Small intestine (tissue), 7 donors: ENCODE measurements around the gene FXYD2. TPM values are rescaled to one million over a fixed set of nuclear protein-coding genes. Genes with fewer than 3 reads are reported as not detected.
A peak's percentile ranks its signal among the peaks of the same experiment; 100 is the strongest.

Source experiments
- DNase-seq, 2 donors: peaks; one replicate each; pipeline versions ENCODE4 v3.0.0 to v3.0.0-alpha.2; 2013
- FAIRE-seq: peaks from 2 replicates; lab custom pipeline; 2012; peaks lifted over from hg19 to GRCh38; lab: Jason Lieb, UNC
- H3K27ac ChIP-seq, 3 donors: one replicate each; pipeline ENCODE4 v1.5.1; 2013; ENCODE audit warnings: low read length in 2 of 3, mild to moderate bottlenecking in 2 of 3, control low read depth in 1 of 3, inconsistent platforms in 1 of 3, low read depth in 1 of 3, moderate library complexity in 1 of 3
- H3K27me3 ChIP-seq, 3 donors: one replicate each; pipeline ENCODE4 v1.6.1; 2013; ENCODE audit warnings: low read length in 3 of 3, inconsistent platforms in 1 of 3; ENCODE audit not compliant: control insufficient read depth in 3 of 3, insufficient read depth in 3 of 3
- H3K36me3 ChIP-seq, 3 donors: one replicate each; pipeline ENCODE4 v1.6.1; 2013; ENCODE audit warnings: low read length in 3 of 3, inconsistent platforms in 1 of 3, low read depth in 1 of 3, mild to moderate bottlenecking in 1 of 3, moderate library complexity in 1 of 3; ENCODE audit not compliant: control insufficient read depth in 3 of 3, insufficient read depth in 2 of 3
- H3K4me1 ChIP-seq, 3 donors: one replicate each; pipeline ENCODE4 v1.6.1; 2013; ENCODE audit warnings: low read length in 2 of 3, inconsistent platforms in 1 of 3, low read depth in 1 of 3, mild to moderate bottlenecking in 1 of 3, moderate library complexity in 1 of 3; ENCODE audit not compliant: control insufficient read depth in 3 of 3, insufficient read depth in 2 of 3
- H3K4me3 ChIP-seq, 3 donors: one replicate each; pipeline ENCODE4 v1.5.1; 2013; ENCODE audit warnings: low read length in 3 of 3, control low read depth in 1 of 3, inconsistent platforms in 1 of 3, low read depth in 1 of 3, mild to moderate bottlenecking in 1 of 3, moderate library complexity in 1 of 3
- H3K9me3 ChIP-seq, 2 donors: one replicate each; pipeline ENCODE4 v1.6.1; 2013; ENCODE audit warnings: low read depth in 1 of 2, low read length in 1 of 2; ENCODE audit not compliant: control insufficient read depth in 2 of 2, insufficient read depth in 1 of 2
- WGBS, 3 donors: extraction: QIAGEN DNeasy Blood & Tissue Kit; methylation state at CpG; one replicate each; pipeline ENCODE4 v1.1.7; 2013; 5-methylcytosine and 5-hydroxymethylcytosine counted together
- polyA plus RNA-seq, 4 donors: library from polyadenylated mRNA; stranded (reverse) in 3 of 4; unstranded in 1 of 4; fragments of 200-250 nt in 3 of 4; fragments of 120-200 nt in 1 of 4; gene quantifications; one replicate each; pipeline versions ENCODE4 v1.2.1 to v1.2.3, GENCODE V29; 2013
- donor health status: healthy with polysubstance abuse.
- donor health status: control.
- donor health status: control.
- donor health status: Bipolar disorder and iron deficiency.
- donor health status: healthy.

The FXYD2 gene
- polyA plus RNA-seq, 4 donors = 2.2 to 136 (median 3.2) TPM; not detected in 1

- Histone ChIP-seq H3K4me3 (no peak overlapping the region), H3K4me1 (peaks cover 0 to 28% (median 2%) of the 10 kb centered on the region in 3 donors), H3K36me3 (peaks cover 0 to 27% (median 0%) of the 10 kb centered on the region in 3 donors), H3K27me3 (no peaks in the 10 kb centered on the region), H3K27ac (no peak overlapping the region), H3K9me3 (no peaks in the 10 kb centered on the region)
- FAIRE-seq (no peak), DNase-seq (no peak)
- 86 to 94% (median 90%) methylated on average over 7 of the region's 7 CpGs for WGBS, 3 donors
Observed at GRCh38 chr11:117841551-117842031, 17.0 kb upstream of the FXYD2 start.

DNA sequence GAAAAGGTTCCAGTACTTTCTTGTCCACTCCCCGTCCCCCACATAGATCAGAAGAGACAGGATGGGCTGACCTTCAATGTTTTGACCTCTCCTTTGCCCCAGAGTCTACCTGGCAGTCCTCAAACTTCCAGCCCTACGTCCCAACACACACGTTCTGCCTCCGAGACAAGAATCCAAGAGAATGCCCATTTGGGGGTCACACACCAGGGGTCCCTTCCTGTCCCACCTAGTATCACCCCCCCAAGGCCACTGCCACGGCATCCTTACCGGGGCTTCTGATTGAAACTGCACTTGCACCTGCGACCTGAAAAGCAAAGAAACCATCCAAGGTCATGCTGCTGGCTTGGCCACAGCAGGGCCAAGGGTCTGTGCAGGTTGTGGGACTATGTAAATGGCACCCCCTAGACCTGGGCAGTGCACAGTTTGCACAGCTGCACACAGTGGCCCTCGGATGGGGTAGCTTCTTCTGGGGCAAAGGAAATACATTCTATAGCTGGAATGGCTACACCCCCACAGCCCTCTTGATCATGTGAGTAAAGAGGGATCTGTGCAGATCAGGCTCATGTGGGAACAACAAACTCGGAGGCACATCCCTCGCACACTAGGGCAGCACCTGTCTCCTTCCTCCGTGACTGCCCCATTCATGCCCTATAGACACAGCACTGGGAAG lies 16.5 kb upstream of the FXYD2 start:
- no peaks in the 10 kb centered on the region for H3K27me3 ChIP-seq
- no peak overlapping the region for H3K27ac ChIP-seq
- DNase-seq (no peak), FAIRE-seq (no peak)
- no peak overlapping the region for H3K4me3 ChIP-seq
- H3K4me1 ChIP-seq = peaks cover 0 to 28% (median 2%) of the 10 kb centered on the region in 3 donors
- no peaks in the 10 kb centered on the region for H3K9me3 ChIP-seq
- H3K36me3 ChIP-seq = peaks cover 0 to 27% (median 0%) of the 10 kb centered on the region in 3 donors
- WGBS, 3 donors = 73 to 86% (median 80%) methylated on average over 11 of the region's 11 CpGs

DNA sequence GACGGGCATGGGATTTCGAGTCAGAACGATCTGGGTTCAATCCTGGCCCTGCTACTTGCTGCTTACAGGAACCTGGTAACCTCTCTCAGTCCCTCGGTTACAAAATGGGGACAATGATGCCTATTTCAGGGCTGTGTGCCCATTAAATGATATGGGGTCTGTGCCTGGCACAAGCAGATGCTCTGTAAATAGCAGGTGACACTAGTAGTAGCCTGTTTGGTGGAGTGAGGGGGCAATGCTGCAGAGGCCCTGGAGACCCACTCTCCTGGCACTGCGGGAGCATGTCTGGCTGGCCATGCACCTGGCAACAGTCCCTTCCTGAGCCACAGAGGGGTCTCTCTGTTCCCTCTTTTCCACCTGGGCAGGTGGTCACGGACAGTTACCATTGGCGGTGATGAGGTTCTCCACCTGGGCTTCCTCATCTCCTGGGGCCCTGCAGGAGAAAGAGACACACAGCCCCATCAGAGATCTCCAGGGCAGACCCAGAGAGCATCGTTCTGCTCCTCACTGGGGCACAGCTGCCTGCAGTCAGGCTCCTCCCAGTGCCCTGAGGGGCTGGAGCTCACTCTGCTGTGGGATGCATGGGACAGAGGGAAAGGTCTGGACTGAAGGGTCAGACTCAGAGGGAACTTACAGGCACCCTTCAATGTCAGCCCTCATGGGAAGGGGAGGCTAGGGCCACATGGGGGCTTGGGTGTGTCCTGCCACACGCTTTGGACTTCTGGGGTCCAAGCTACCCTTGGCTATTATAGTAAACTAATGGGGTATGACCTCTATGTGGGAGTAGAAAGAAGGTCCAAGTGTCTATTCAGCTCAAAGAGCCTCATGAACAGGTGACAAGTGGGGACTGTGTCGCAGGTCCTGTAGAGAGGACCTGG lies 15.6 kb upstream of the FXYD2 start:
- FAIRE-seq (no peak), DNase-seq (no peak)
- Histone ChIP-seq H3K27ac (no peak overlapping the region), H3K9me3 (no peaks in the 10 kb centered on the region), H3K27me3 (no peaks in the 10 kb centered on the region), H3K4me1 (peaks cover 0 to 28% (median 2%) of the 10 kb centered on the region in 3 donors), H3K36me3 (peaks cover 0 to 30% (median 0%) of the 10 kb centered on the region in 3 donors), H3K4me3 (no peak overlapping the region)
- WGBS, 3 donors = 91 to 93% (median 91%) methylated on average over 8 to 10 of the region's 10 CpGs

GRCh38 chr11:117839380-117839881 lies 14.9 kb upstream of the FXYD2 start:
- Histone ChIP-seq H3K27me3 (no peaks in the 10 kb centered on the region), H3K27ac (no peak overlapping the region), H3K4me3 (no peak overlapping the region), H3K4me1 (peaks cover 0 to 30% (median 2%) of the 10 kb centered on the region in 3 donors), H3K36me3 (peaks cover 0 to 33% (median 0%) of the 10 kb centered on the region in 3 donors), H3K9me3 (no peaks in the 10 kb centered on the region)
- DNase-seq (peak in 1 of 2 donors; percentile 40), FAIRE-seq (no peak)
- WGBS, 3 donors = 40 to 72% (median 55%) methylated on average over 7 of the region's 7 CpGs

DNA sequence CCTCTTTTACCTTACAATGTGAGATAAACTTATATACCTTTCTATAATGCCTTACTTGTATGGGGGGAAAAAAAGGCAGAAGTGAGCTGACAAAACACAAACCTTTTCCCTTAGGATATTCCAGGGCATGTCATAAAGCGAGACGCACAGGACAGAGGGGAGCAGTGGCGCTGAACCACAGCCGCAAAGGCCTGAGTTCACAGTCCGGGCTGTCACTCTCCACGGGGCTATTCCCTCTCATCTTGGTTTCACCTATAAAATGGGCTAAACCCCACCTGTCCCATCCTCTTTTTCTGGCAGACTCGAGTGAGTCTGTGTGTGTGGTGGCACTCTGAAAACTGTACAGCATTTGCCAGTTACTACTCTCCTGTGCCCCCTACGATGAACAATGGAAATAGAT lies 14.4 kb upstream of the FXYD2 start:
- H3K9me3 ChIP-seq = no peaks in the 10 kb centered on the region
- peaks cover 0 to 33% (median 0%) of the 10 kb centered on the region in 3 donors for H3K36me3 ChIP-seq

DNA sequence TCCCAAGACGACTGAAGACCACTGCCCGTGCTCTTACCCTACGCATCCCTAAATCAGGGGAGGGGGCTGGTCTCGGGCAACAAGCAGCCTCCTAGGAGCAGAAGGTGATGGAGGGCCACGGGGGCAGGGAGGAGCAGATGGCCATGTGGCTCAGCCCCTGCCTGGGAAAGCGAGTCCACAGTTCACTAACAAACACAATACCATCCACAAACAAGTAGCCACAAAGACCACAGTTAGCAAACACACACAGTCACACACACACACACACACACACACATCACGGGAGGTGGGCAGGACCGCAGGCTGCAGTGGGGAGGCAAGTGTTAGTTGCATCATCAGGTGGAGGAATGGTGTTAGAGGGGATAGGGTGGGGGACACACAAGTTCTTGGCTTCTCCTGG lies 13.2 kb upstream of the FXYD2 start:
- Histone ChIP-seq H3K27me3 (no peaks in the 10 kb centered on the region), H3K36me3 (peaks cover 0 to 33% (median 0%) of the 10 kb centered on the region in 3 donors), H3K4me1 (peaks cover 0 to 45% (median 6%) of the 10 kb centered on the region in 3 donors), H3K9me3 (no peaks in the 10 kb centered on the region), H3K27ac (no peak overlapping the region), H3K4me3 (no peak overlapping the region)
- no peak for FAIRE-seq
- WGBS, 3 donors = 51 to 75% (median 52%) methylated on average over 8 of the region's 8 CpGs
- DNase-seq = no peak

More for the DNA sequence above, 14.4 kb upstream of the FXYD2 start:
- WGBS, 3 donors = 46 to 77% (median 56%) methylated on average over 8 of the region's 8 CpGs
- H3K27me3 ChIP-seq = no peaks in the 10 kb centered on the region
- peaks cover 0 to 35% (median 2%) of the 10 kb centered on the region in 3 donors for H3K4me1 ChIP-seq
- no peak overlapping the region for H3K27ac ChIP-seq
- H3K4me3 ChIP-seq = no peak overlapping the region
- FAIRE-seq = no peak
- no peak for DNase-seq

- H3K4me1 ChIP-seq = peaks cover 0 to 51% (median 6%) of the 10 kb centered on the region in 3 donors
- FAIRE-seq = no peak
- peaks cover 0 to 30% (median 0%) of the 10 kb centered on the region in 3 donors for H3K36me3 ChIP-seq
- H3K27me3 ChIP-seq = no peaks in the 10 kb centered on the region
- H3K4me3 ChIP-seq = no peak overlapping the region
- no peak overlapping the region for H3K27ac ChIP-seq
- no peaks in the 10 kb centered on the region for H3K9me3 ChIP-seq
- DNase-seq = peak in 1 of 2 donors; percentile 77
- WGBS, 3 donors = 62 to 72% (median 67%) methylated on average over 18 of the region's 18 CpGs
Observed at GRCh38 chr11:117837070-117837776, 12.7 kb upstream of the FXYD2 start.
